ENCODE measurements around the gene WDR72. TPM values are rescaled to one million over a fixed set of nuclear protein-coding genes. Genes with fewer than 3 reads are reported as not detected.

The WDR72 gene
- total and polyA plus RNA-seq, 2 of the 8 experiments (the other 6 are each of a cell fraction or from before 2014, with no cell fraction given) = 1.2 to 1.9 TPM

DNA sequence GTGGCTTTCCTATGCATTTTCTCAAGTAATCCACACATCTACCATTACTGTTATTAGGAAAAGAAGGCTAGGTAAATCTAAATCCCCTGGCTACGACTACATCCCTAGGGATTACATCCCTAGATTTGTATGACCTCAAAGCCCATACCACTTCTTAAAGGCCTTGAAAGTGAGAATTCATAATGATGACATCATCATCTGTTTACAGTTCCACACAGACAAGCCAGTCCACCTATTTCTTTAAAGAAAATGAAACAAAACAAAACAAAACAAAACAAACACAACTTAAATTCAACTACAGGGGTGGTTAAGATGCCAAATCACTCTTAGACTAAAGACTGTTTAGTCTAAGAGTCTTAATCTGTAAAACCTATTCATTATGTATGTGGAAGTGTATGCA is 5.7 kb downstream of the WDR72 start:
- no peak overlapping the region for H3K27ac ChIP-seq (ENCODE audit: low read depth, low read length)
- no peak overlapping the region for H4K8ac ChIP-seq (ENCODE audit: extremely low read depth, insufficient read depth, low read length)
- WGBS, 2 experiments (ENCODE audit: extremely low coverage in 1 of 2, insufficient coverage in 1 of 2, insufficient read length in 1 of 2, insufficient replicate concordance in 2 of 2, low coverage in 1 of 2, low lambda C conversion rate in 2 of 2, missing lambda C conversion rate in 1 of 2) = 96% methylated on average over 1 of the region's 1 CpG; no CpG with 5 or more reads in 1 of the 2 experiments
- no peak overlapping the region for H2BK120ac ChIP-seq (replicated peaks; ENCODE audit: low read depth, low read length)
- H3K18ac ChIP-seq (ENCODE audit: extremely low read depth, low read length) = no peak overlapping the region
- H4K5ac ChIP-seq (ENCODE audit: insufficient read length, low read depth, low read length) = no peak overlapping the region
- H3K23ac ChIP-seq (ENCODE audit: insufficient read length) = no peak overlapping the region
- H3K4ac ChIP-seq (replicated peaks; ENCODE audit: insufficient read length, low read depth, low read length) = no peak overlapping the region
- H3K36me3 ChIP-seq (ENCODE audit: control insufficient read depth in 2 of 4, insufficient read depth in 4 of 4, low read length in 3 of 4) = no peaks in the 10 kb centered on the region
- H3K9ac ChIP-seq (replicated peaks in 1 of 4; ENCODE audit: extremely low read depth in 1 of 4, low read depth in 3 of 4, low read length in 3 of 4) = no peak overlapping the region
- no peaks in the 10 kb centered on the region for H4K20me1 ChIP-seq (replicated peaks in 1 of 2; ENCODE audit: control insufficient read depth in 1 of 2, insufficient read depth in 2 of 2, low read length in 2 of 2)
- H2AK5ac ChIP-seq (ENCODE audit: low read depth, low read length) = no peak overlapping the region
- H2BK15ac ChIP-seq (ENCODE audit: low read length) = no peak overlapping the region
- no peak overlapping the region for H3K4me2 ChIP-seq (ENCODE audit: insufficient read depth in 1 of 2, low read depth in 2 of 2, low read length in 2 of 2)
- peaks cover 4 to 11% (median 8%) of the 10 kb centered on the region in 4 experiments for H3K27me3 ChIP-seq (replicated peaks in 1 of 4; ENCODE audit: control insufficient read depth in 3 of 4, extremely low read depth in 1 of 4, insufficient read depth in 3 of 4, low read length in 3 of 4)
- no peak overlapping the region for H4K91ac ChIP-seq (replicated peaks; ENCODE audit: insufficient read length, low read length)
- no peak overlapping the region for H2BK12ac ChIP-seq (ENCODE audit: low read depth, low read length)
- DNase-seq (ENCODE audit: low read depth in 1 of 2, low spot score in 2 of 2) (no peak), FAIRE-seq (no peak)
- H2BK5ac ChIP-seq (ENCODE audit: low read depth, low read length) = no peak overlapping the region
- H3K9me3 ChIP-seq (ENCODE audit: insufficient read depth in 2 of 2, low read depth in 1 of 2, low read length in 1 of 2) = no peaks in the 10 kb centered on the region
- no peak overlapping the region for H2AFZ ChIP-seq (ENCODE audit: low read length)
- ChIA-PET POLR2A (ENCODE audit: partially characterized antibody) (no interaction called here), CTCF (ENCODE audit: partially characterized antibody) (no interaction called here)
- H3K14ac ChIP-seq (ENCODE audit: insufficient read length) = no peak overlapping the region
- no peaks in the 10 kb centered on the region for H3K79me2 ChIP-seq (ENCODE audit: control insufficient read depth in 1 of 2, insufficient read depth in 2 of 2, low read length in 2 of 2)
- H3K79me1 ChIP-seq (ENCODE audit: low read depth, low read length) = no peaks in the 10 kb centered on the region
- H3K23me2 ChIP-seq (ENCODE audit: low read depth, low read length) = no peaks in the 10 kb centered on the region
- H3K4me1 ChIP-seq (replicated peaks in 1 of 4; ENCODE audit: control insufficient read depth in 3 of 4, insufficient read depth in 4 of 4, low read length in 3 of 4) = peaks cover 0 to 2% (median 1%) of the 10 kb centered on the region in 4 experiments; a peak in 3 of 7 replicates
- no peak overlapping the region for H3K56ac ChIP-seq (replicated peaks; ENCODE audit: insufficient read length, low read depth, low read length)
- H3K4me3 ChIP-seq (ENCODE audit: extremely low read depth in 1 of 4, insufficient read depth in 2 of 4, low read depth in 3 of 4, low read length in 4 of 4) = no peak overlapping the region
- H2BK20ac ChIP-seq (ENCODE audit: low read length) = no peak overlapping the region
- no peak for TF ChIP-seq CTBP2 (IDR thresholded peaks at IDR 0.05; ENCODE audit: borderline replicate concordance, insufficient read depth, insufficient read length, low read length)
- TF ChIP-seq, protein P1, sequence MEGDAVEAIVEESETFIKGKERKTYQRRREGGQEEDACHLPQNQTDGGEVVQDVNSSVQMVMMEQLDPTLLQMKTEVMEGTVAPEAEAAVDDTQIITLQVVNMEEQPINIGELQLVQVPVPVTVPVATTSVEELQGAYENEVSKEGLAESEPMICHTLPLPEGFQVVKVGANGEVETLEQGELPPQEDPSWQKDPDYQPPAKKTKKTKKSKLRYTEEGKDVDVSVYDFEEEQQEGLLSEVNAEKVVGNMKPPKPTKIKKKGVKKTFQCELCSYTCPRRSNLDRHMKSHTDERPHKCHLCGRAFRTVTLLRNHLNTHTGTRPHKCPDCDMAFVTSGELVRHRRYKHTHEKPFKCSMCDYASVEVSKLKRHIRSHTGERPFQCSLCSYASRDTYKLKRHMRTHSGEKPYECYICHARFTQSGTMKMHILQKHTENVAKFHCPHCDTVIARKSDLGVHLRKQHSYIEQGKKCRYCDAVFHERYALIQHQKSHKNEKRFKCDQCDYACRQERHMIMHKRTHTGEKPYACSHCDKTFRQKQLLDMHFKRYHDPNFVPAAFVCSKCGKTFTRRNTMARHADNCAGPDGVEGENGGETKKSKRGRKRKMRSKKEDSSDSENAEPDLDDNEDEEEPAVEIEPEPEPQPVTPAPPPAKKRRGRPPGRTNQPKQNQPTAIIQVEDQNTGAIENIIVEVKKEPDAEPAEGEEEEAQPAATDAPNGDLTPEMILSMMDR (IDR thresholded peaks at IDR 0.05; ENCODE audit: control extremely low read depth in 1 of 3, insufficient read depth in 1 of 3, low read depth in 1 of 3, low read length in 3 of 3) = no peak
- TF ChIP-seq BRCA1 (IDR thresholded peaks at IDR 0.05; ENCODE audit: low read depth, low read length) = no peak
- no peak for TF ChIP-seq TAF1 (IDR thresholded peaks at IDR 0.05; ENCODE audit: low read depth, low read length)
- TF ChIP-seq, protein P2, sequence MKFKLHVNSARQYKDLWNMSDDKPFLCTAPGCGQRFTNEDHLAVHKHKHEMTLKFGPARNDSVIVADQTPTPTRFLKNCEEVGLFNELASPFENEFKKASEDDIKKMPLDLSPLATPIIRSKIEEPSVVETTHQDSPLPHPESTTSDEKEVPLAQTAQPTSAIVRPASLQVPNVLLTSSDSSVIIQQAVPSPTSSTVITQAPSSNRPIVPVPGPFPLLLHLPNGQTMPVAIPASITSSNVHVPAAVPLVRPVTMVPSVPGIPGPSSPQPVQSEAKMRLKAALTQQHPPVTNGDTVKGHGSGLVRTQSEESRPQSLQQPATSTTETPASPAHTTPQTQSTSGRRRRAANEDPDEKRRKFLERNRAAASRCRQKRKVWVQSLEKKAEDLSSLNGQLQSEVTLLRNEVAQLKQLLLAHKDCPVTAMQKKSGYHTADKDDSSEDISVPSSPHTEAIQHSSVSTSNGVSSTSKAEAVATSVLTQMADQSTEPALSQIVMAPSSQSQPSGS (IDR thresholded peaks at IDR 0.05; ENCODE audit: low read length) = no peak
- TF ChIP-seq CBX5 (IDR thresholded peaks at IDR 0.05; ENCODE audit: low read depth, low read length) = no peak
- no peak for TF ChIP-seq TBP (IDR thresholded peaks at IDR 0.05; ENCODE audit: low read depth, low read length)
- no peak for TF ChIP-seq SIX5 (IDR thresholded peaks at IDR 0.05; ENCODE audit: low read depth, low read length)
- TF ChIP-seq SIRT6 (IDR thresholded peaks at IDR 0.05; ENCODE audit: low read length) = no peak
- TF ChIP-seq ASH2L (IDR thresholded peaks at IDR 0.05; ENCODE audit: low read length) = no peak
- no peak for TF ChIP-seq SP2 (IDR thresholded peaks at IDR 0.05; ENCODE audit: low read length)
